Suprapubic skin (tissue), 4 donors: Measurements from ENCODE around the gene FXYD5.

ENCODE experiments used
- POLR2A ChIP-seq, 2 donors: fragments of 450-650 bp; IDR thresholded peaks; one replicate each; pipeline ENCODE4 v1.6.1; 2017; ENCODE audit warnings: antibody characterized with exemption in 2 of 2, mild to moderate bottlenecking in 2 of 2, moderate library complexity in 2 of 2
- POLR2AphosphoS5 ChIP-seq, 3 donors: sonication (generic); formaldehyde crosslinking; IDR thresholded peaks; one replicate each; pipeline ENCODE4 v1.6.1; 2017; ENCODE audit warnings: antibody characterized with exemption in 3 of 3
- TF ChIP-seq, protein P1 (sequence below), 2 donors: fragments of 200-600 bp in 1 of 2; fragments of 450-650 bp in 1 of 2; sonication (generic) in 1 of 2; IDR thresholded peaks; one replicate each; pipeline ENCODE4 v1.5.1; 2016 to 2019; ENCODE audit warnings: antibody characterized with exemption in 2 of 2, mild to moderate bottlenecking in 1 of 2, moderate library complexity in 1 of 2

DNA sequence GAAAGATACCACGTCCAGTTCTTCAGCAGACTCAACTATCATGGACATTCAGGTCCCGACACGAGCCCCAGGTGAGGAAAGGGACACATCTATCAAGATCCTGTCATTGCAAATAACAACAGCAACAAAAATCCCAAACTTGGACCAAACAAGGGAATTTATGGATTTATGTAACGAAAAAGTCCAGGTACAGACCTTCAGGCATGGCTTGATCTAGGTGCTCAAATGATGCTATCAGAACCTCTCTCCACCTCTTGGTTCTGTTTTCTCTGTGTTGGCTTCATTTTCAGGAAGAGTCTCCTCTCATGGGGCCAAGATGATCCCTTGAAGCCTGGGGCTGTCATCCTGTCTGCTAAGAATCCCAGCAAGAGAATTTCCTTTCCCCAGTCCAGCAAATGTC lies 2.9 kb downstream of the FXYD5 start:
- TF ChIP-seq POLR2A (IDR thresholded peaks at IDR 0.05) (no peak), POLR2AphosphoS5 (IDR thresholded peaks at IDR 0.05) (no peak)
- TF ChIP-seq, protein P1, sequence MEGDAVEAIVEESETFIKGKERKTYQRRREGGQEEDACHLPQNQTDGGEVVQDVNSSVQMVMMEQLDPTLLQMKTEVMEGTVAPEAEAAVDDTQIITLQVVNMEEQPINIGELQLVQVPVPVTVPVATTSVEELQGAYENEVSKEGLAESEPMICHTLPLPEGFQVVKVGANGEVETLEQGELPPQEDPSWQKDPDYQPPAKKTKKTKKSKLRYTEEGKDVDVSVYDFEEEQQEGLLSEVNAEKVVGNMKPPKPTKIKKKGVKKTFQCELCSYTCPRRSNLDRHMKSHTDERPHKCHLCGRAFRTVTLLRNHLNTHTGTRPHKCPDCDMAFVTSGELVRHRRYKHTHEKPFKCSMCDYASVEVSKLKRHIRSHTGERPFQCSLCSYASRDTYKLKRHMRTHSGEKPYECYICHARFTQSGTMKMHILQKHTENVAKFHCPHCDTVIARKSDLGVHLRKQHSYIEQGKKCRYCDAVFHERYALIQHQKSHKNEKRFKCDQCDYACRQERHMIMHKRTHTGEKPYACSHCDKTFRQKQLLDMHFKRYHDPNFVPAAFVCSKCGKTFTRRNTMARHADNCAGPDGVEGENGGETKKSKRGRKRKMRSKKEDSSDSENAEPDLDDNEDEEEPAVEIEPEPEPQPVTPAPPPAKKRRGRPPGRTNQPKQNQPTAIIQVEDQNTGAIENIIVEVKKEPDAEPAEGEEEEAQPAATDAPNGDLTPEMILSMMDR (IDR thresholded peaks at IDR 0.05) = no peak
